Hematopoietic multipotent progenitor cell (in vitro differentiated cells): Measurements from ENCODE around the gene FUNDC1. TPM values are rescaled to one million over a fixed set of nuclear protein-coding genes. Genes with fewer than 3 reads are reported as not detected.

Experiments
- DNase-seq, 3 donors: peaks; one replicate each; pipeline ENCODE4 v3.0.0-alpha.2; 2011 to 2015; ENCODE audit warnings: low read depth in 2 of 3, low spot score in 2 of 3
- total RNA-seq: library from RNA; depleted of rRNA; stranded (reverse); fragments of >200 nt; gene quantifications from one replicate; pipeline ENCODE4 v1.2.3, GENCODE V29; 2012

The FUNDC1 gene
- total RNA-seq, 1 donor: 3.8 TPM

DNA sequence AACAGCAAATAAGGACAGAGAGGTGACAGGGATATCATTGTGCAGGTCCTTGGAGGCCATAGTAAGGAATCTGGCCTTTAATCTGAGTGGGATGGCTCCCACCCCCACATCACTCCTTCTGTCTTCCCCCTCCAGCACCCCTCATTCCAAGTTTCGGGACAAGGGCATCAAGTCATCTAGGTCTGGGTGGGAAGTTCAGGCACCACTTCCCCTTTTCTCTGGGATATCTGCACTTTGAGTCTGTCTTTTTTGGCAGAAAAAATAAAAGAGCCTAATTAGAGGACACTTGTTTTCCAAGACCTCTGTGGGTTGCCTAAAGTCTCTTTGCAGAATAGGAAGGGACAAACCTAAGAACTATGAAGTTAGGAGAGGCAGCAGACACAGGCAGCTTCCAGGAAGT lies 60.1 kb downstream of the FUNDC1 start:
- no peak for DNase-seq

DNA sequence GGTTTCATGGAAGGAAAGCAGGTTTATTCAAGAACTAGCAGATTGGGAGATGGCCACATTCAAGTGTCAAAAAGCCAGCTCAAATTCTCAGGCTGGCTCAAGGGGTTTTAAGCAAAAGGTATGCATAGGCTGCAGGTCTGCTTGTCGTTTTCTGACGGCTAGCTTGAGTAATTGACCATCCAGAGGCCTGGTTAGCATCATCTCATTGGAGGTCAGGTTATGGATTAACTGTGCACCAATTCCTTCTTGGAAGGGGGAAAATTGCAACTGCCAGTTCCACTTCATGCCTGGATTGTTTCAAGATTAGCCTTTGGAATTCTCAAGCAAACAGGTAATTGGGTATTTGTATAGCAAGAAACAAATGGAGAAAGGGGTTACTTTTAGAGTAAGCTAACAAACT lies 62.1 kb downstream of the FUNDC1 start:
- no peak for DNase-seq

- DNase-seq: no peak
These were observed 68.2 kb downstream of the FUNDC1 start for GRCh38 chrX:44474410-44474809.

Other genes with a start within 250 kb of the FUNDC1 start
- 7.3 TPM for gene EFHC2, start 199.2 kb downstream of the FUNDC1 start, total RNA-seq